NK-92 treated with Interleukin-12 subunit alpha and Interleukin-12 subunit beta, amount 100 ng/mL, for 24 hours (cell line): ENCODE measurements around the gene DMRT2.

ENCODE experiments used
- DNase-seq: peaks from one replicate; lab custom pipeline; 2025; lab: John Stamatoyannopoulos, UW

The DMRT2 gene

GRCh38 chr9:1096155-1096964, 46.2 kb downstream of the DMRT2 start:
- DNase-seq = no peak

- DNase-seq = no peak
Measured at GRCh38 chr9:1098551-1098950, 48.4 kb downstream of the DMRT2 start.

- no peak for DNase-seq
Measured at GRCh38 chr9:1100201-1100600, 50.0 kb downstream of the DMRT2 start.

- DNase-seq = no peak
Measured at GRCh38 chr9:1100945-1101344, 50.8 kb downstream of the DMRT2 start.

- DNase-seq = no peak
Measured at GRCh38 chr9:1101846-1102641, 51.9 kb downstream of the DMRT2 start.

GRCh38 chr9:1102642-1102970, 52.4 kb downstream of the DMRT2 start:
- no peak for DNase-seq
